ENCODE results near the gene MRPS31.

DNA sequence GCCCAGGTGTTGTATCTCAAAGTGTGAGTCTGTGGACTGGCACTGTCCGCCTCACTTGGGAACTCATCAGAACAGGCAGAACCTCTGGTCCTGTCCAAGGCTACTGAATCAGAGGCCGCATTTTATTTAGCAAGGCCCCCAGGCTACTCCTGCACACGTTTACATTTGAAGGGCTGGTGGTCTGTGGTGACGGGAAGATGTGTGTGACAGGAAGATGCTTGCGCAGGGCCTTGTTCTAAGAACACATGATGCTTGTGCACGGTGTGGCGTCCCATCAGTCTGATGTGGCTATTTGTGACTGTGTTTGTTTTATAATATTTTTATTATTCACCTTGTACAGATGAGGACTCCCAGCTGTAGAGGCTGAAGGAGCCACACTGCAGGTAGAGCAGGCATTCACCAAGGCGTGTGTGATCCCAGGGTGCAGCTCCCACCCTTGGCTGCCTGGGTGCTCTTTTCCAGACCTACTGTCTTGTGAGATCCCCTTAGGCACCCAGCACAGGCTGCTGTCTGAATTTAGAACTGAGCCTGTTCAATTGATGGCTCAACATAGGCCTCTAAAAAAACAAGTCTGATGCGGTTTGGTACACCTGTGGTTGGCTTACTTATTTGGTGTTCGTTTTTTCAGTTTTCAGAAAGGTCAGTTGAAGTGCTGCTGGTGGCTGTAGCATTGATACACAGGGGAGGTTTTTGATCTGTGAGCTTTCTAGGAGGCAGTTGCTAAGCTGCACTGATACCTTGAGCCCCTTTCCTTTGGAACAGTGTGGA, 21.5 kb upstream of the MRPS31 start:
- TF ChIP-seq RAD21 (IDR thresholded peaks at IDR 0.05; ENCODE audit: low read depth) (no peak), JUND (IDR thresholded peaks at IDR 0.05) (no peak), SIN3A (IDR thresholded peaks at IDR 0.05; ENCODE audit: low read depth) (no peak), POLR2A (IDR thresholded peaks at IDR 0.05; ENCODE audit: borderline replicate concordance, extremely low read depth, insufficient read depth, insufficient read length) (no peak), SRF (IDR thresholded peaks at IDR 0.05; ENCODE audit: low read depth) (no peak), EZH2 (IDR thresholded peaks at IDR 0.05) (no peak), POLR2AphosphoS5 (IDR thresholded peaks at IDR 0.05; ENCODE audit: low read depth, low read length) (no peak), CEBPB (IDR thresholded peaks at IDR 0.05; ENCODE audit: low read depth) (no peak)
- TF ChIP-seq, protein P1, sequence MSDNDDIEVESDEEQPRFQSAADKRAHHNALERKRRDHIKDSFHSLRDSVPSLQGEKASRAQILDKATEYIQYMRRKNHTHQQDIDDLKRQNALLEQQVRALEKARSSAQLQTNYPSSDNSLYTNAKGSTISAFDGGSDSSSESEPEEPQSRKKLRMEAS (IDR thresholded peaks at IDR 0.05), result no peak
- TF ChIP-seq, protein P2, sequence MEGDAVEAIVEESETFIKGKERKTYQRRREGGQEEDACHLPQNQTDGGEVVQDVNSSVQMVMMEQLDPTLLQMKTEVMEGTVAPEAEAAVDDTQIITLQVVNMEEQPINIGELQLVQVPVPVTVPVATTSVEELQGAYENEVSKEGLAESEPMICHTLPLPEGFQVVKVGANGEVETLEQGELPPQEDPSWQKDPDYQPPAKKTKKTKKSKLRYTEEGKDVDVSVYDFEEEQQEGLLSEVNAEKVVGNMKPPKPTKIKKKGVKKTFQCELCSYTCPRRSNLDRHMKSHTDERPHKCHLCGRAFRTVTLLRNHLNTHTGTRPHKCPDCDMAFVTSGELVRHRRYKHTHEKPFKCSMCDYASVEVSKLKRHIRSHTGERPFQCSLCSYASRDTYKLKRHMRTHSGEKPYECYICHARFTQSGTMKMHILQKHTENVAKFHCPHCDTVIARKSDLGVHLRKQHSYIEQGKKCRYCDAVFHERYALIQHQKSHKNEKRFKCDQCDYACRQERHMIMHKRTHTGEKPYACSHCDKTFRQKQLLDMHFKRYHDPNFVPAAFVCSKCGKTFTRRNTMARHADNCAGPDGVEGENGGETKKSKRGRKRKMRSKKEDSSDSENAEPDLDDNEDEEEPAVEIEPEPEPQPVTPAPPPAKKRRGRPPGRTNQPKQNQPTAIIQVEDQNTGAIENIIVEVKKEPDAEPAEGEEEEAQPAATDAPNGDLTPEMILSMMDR (IDR thresholded peaks at IDR 0.05 in 2 of 3, conservative IDR thresholded peaks at IDR 0.05 in 1 of 3; ENCODE audit: borderline replicate concordance in 1 of 3, insufficient read depth in 1 of 3, low read depth in 2 of 3, low read length in 2 of 3), result no peak
- TF ChIP-seq, protein P3, sequence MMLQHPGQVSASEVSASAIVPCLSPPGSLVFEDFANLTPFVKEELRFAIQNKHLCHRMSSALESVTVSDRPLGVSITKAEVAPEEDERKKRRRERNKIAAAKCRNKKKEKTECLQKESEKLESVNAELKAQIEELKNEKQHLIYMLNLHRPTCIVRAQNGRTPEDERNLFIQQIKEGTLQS (IDR thresholded peaks at IDR 0.05), result no peak
- TF ChIP-seq, protein P4, sequence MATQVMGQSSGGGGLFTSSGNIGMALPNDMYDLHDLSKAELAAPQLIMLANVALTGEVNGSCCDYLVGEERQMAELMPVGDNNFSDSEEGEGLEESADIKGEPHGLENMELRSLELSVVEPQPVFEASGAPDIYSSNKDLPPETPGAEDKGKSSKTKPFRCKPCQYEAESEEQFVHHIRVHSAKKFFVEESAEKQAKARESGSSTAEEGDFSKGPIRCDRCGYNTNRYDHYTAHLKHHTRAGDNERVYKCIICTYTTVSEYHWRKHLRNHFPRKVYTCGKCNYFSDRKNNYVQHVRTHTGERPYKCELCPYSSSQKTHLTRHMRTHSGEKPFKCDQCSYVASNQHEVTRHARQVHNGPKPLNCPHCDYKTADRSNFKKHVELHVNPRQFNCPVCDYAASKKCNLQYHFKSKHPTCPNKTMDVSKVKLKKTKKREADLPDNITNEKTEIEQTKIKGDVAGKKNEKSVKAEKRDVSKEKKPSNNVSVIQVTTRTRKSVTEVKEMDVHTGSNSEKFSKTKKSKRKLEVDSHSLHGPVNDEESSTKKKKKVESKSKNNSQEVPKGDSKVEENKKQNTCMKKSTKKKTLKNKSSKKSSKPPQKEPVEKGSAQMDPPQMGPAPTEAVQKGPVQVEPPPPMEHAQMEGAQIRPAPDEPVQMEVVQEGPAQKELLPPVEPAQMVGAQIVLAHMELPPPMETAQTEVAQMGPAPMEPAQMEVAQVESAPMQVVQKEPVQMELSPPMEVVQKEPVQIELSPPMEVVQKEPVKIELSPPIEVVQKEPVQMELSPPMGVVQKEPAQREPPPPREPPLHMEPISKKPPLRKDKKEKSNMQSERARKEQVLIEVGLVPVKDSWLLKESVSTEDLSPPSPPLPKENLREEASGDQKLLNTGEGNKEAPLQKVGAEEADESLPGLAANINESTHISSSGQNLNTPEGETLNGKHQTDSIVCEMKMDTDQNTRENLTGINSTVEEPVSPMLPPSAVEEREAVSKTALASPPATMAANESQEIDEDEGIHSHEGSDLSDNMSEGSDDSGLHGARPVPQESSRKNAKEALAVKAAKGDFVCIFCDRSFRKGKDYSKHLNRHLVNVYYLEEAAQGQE (IDR thresholded peaks at IDR 0.05; ENCODE audit: low read depth), result no peak
